Stimulated activated CD8-positive, alpha-beta memory T cell treated with anti-CD3 and anti-CD28 coated beads, Interleukin-15, amount 100 ng/mL, for 4 hours (primary cell): ENCODE data around the gene KCNN2.

Source experiments
- DNase-seq, 2 donors: peaks; one replicate each; pipeline ENCODE4 v3.0.0-alpha.2; 2020; ENCODE audit warnings: low read depth in 2 of 2

KCNN2 gene

GRCh38 chr5:114361724-114362196 lies at the start of gene KCNN2:
KCNN2 (plus strand) TSS chr5:114362070; CDS start chr5:114362140, 70 bp downstream.
- no peak for DNase-seq

GRCh38 chr5:114312658-114313057 lies 49.2 kb upstream of the KCNN2 start:
- DNase-seq = no peak

GRCh38 chr5:114314061-114314460 lies 47.8 kb upstream of the KCNN2 start:
- DNase-seq = no peak

GRCh38 chr5:114316167-114316566 lies 45.7 kb upstream of the KCNN2 start:
- no peak for DNase-seq

GRCh38 chr5:114317751-114318150 lies 44.1 kb upstream of the KCNN2 start:
- no peak for DNase-seq

- DNase-seq = no peak
Measured at GRCh38 chr5:114319236-114319635, 42.6 kb upstream of the KCNN2 start.

- DNase-seq = no peak
Measured at GRCh38 chr5:114319821-114320220, 42.0 kb upstream of the KCNN2 start.

- DNase-seq = no peak
Measured at GRCh38 chr5:114324282-114324681, 37.6 kb upstream of the KCNN2 start.

GRCh38 chr5:114325541-114325940 lies 36.3 kb upstream of the KCNN2 start:
- DNase-seq = no peak

- DNase-seq = no peak
Measured at GRCh38 chr5:114327474-114327873, 34.4 kb upstream of the KCNN2 start.

- no peak for DNase-seq
Measured at GRCh38 chr5:114327987-114328386, 33.9 kb upstream of the KCNN2 start.

GRCh38 chr5:114330916-114331531 lies 30.8 kb upstream of the KCNN2 start:
- DNase-seq = no peak

GRCh38 chr5:114332493-114332892 lies 29.4 kb upstream of the KCNN2 start:
- no peak for DNase-seq

GRCh38 chr5:114332925-114333324 lies 28.9 kb upstream of the KCNN2 start:
- DNase-seq = no peak

- no peak for DNase-seq
Measured at GRCh38 chr5:114335391-114335790, 26.5 kb upstream of the KCNN2 start.

- DNase-seq = no peak
Measured at GRCh38 chr5:114339108-114339507, 22.8 kb upstream of the KCNN2 start.

GRCh38 chr5:114346181-114346580 lies 15.7 kb upstream of the KCNN2 start:
- DNase-seq = no peak

GRCh38 chr5:114355086-114355830 lies 6.6 kb upstream of the KCNN2 start:
- DNase-seq = no peak

GRCh38 chr5:114358329-114358728 lies 3.5 kb upstream of the KCNN2 start:
- no peak for DNase-seq

- no peak for DNase-seq
Measured at GRCh38 chr5:114360357-114360756, 1.5 kb upstream of the KCNN2 start.

- DNase-seq = no peak
Measured at GRCh38 chr5:114360816-114361723, 800 bp upstream of the KCNN2 start.
